ENCODE results near the gene IRX5. TPM values are rescaled to one million over a fixed set of nuclear protein-coding genes. Genes with fewer than 3 reads are reported as not detected.

Gene IRX5
- total RNA-seq, 1 experiment from 2014 or later: 1.5 TPM

- no peaks in the 10 kb centered on the region for H3K36me3 ChIP-seq (replicated peaks; ENCODE audit: control insufficient read depth, insufficient read depth, low read length)
- H3K27me3 ChIP-seq (ENCODE audit: control insufficient read depth, insufficient read depth, low read length): no peaks in the 10 kb centered on the region; the same call in 1 of the 2 replicates
Measured at GRCh38 chr16:54952195-54952594, 21.5 kb downstream of the IRX5 start.

GRCh38 chr16:54953461-54953860 lies 22.8 kb downstream of the IRX5 start:
- no peak overlapping the region for H3K4me3 ChIP-seq (ENCODE audit: insufficient read depth, low read depth, low read length)
- H3K27me3 ChIP-seq (ENCODE audit: control insufficient read depth, insufficient read depth, low read length): no peaks in the 10 kb centered on the region; the same call in 1 of the 2 replicates
- no peak for DNase-seq
- H3K36me3 ChIP-seq (replicated peaks; ENCODE audit: control insufficient read depth, insufficient read depth, low read length): no peaks in the 10 kb centered on the region

More at GRCh38 chr16:54952195-54952594, 21.5 kb downstream of the IRX5 start:
- no peak overlapping the region for H3K4me3 ChIP-seq (ENCODE audit: insufficient read depth, low read depth, low read length)
- DNase-seq: no peak

- H3K27me3 ChIP-seq (ENCODE audit: control insufficient read depth, insufficient read depth, low read length): no peaks in the 10 kb centered on the region; the same call in 1 of the 2 replicates
- no peak overlapping the region for H3K4me3 ChIP-seq (ENCODE audit: insufficient read depth, low read depth, low read length)
- H3K36me3 ChIP-seq (replicated peaks; ENCODE audit: control insufficient read depth, insufficient read depth, low read length): no peaks in the 10 kb centered on the region
- no peak for DNase-seq
Measured at GRCh38 chr16:54954220-54954619, 23.6 kb downstream of the IRX5 start.

- DNase-seq: no peak
- Histone ChIP-seq H3K4me3 (ENCODE audit: insufficient read depth, low read depth, low read length) (no peak overlapping the region), H3K27me3 (ENCODE audit: control insufficient read depth, insufficient read depth, low read length) (no peaks in the 10 kb centered on the region), H3K36me3 (replicated peaks; ENCODE audit: control insufficient read depth, insufficient read depth, low read length) (no peaks in the 10 kb centered on the region)
Measured at GRCh38 chr16:54955757-54956156, 25.1 kb downstream of the IRX5 start.

- Histone ChIP-seq H3K27me3 (ENCODE audit: control insufficient read depth, insufficient read depth, low read length) (no peaks in the 10 kb centered on the region), H3K36me3 (replicated peaks; ENCODE audit: control insufficient read depth, insufficient read depth, low read length) (no peaks in the 10 kb centered on the region), H3K4me3 (ENCODE audit: insufficient read depth, low read depth, low read length) (no peak overlapping the region)
- peak; percentile 57 for DNase-seq
Measured at GRCh38 chr16:54957403-54958166, 26.9 kb downstream of the IRX5 start.

- Histone ChIP-seq H3K27me3 (ENCODE audit: control insufficient read depth, insufficient read depth, low read length) (no peaks in the 10 kb centered on the region), H3K4me3 (ENCODE audit: insufficient read depth, low read depth, low read length) (no peak overlapping the region), H3K36me3 (replicated peaks; ENCODE audit: control insufficient read depth, insufficient read depth, low read length) (no peaks in the 10 kb centered on the region)
- no peak for DNase-seq
Measured at GRCh38 chr16:54962045-54962444, 31.4 kb downstream of the IRX5 start.

GRCh38 chr16:54964239-54964638 lies 33.6 kb downstream of the IRX5 start:
- no peak overlapping the region for H3K4me3 ChIP-seq (ENCODE audit: insufficient read depth, low read depth, low read length)

GRCh38 chr16:54965464-54965863 lies 34.8 kb downstream of the IRX5 start:
- Histone ChIP-seq H3K36me3 (replicated peaks; ENCODE audit: control insufficient read depth, insufficient read depth, low read length) (no peaks in the 10 kb centered on the region), H3K27me3 (ENCODE audit: control insufficient read depth, insufficient read depth, low read length) (no peaks in the 10 kb centered on the region), H3K4me3 (ENCODE audit: insufficient read depth, low read depth, low read length) (no peak overlapping the region)
- no peak for DNase-seq

More at GRCh38 chr16:54964239-54964638, 33.6 kb downstream of the IRX5 start:
- DNase-seq: no peak
- H3K36me3 ChIP-seq (replicated peaks; ENCODE audit: control insufficient read depth, insufficient read depth, low read length): no peaks in the 10 kb centered on the region
- H3K27me3 ChIP-seq (ENCODE audit: control insufficient read depth, insufficient read depth, low read length): no peaks in the 10 kb centered on the region

- no peak overlapping the region for H3K4me3 ChIP-seq (ENCODE audit: insufficient read depth, low read depth, low read length)
- DNase-seq: no peak
- H3K36me3 ChIP-seq (replicated peaks; ENCODE audit: control insufficient read depth, insufficient read depth, low read length): no peaks in the 10 kb centered on the region
- no peaks in the 10 kb centered on the region for H3K27me3 ChIP-seq (ENCODE audit: control insufficient read depth, insufficient read depth, low read length)
Measured at GRCh38 chr16:54968011-54968410, 37.3 kb downstream of the IRX5 start.

GRCh38 chr16:54968784-54969183 lies 38.1 kb downstream of the IRX5 start:
- DNase-seq: no peak
- H3K36me3 ChIP-seq (replicated peaks; ENCODE audit: control insufficient read depth, insufficient read depth, low read length): no peaks in the 10 kb centered on the region
- H3K27me3 ChIP-seq (ENCODE audit: control insufficient read depth, insufficient read depth, low read length): no peaks in the 10 kb centered on the region
- no peak overlapping the region for H3K4me3 ChIP-seq (ENCODE audit: insufficient read depth, low read depth, low read length)

GRCh38 chr16:54970016-54970415 lies 39.4 kb downstream of the IRX5 start:
- H3K4me3 ChIP-seq (ENCODE audit: insufficient read depth, low read depth, low read length): no peak overlapping the region
- H3K27me3 ChIP-seq (ENCODE audit: control insufficient read depth, insufficient read depth, low read length): no peaks in the 10 kb centered on the region
- DNase-seq: no peak
- no peaks in the 10 kb centered on the region for H3K36me3 ChIP-seq (replicated peaks; ENCODE audit: control insufficient read depth, insufficient read depth, low read length)

- Histone ChIP-seq H3K27me3 (ENCODE audit: control insufficient read depth, insufficient read depth, low read length) (no peaks in the 10 kb centered on the region), H3K36me3 (replicated peaks; ENCODE audit: control insufficient read depth, insufficient read depth, low read length) (no peaks in the 10 kb centered on the region), H3K4me3 (ENCODE audit: insufficient read depth, low read depth, low read length) (no peak overlapping the region)
- DNase-seq: no peak
Measured at GRCh38 chr16:54974367-54974766, 43.7 kb downstream of the IRX5 start.

GRCh38 chr16:54976651-54977200 lies 46.1 kb downstream of the IRX5 start:
- no peaks in the 10 kb centered on the region for H3K27me3 ChIP-seq (ENCODE audit: control insufficient read depth, insufficient read depth, low read length)
- DNase-seq: no peak

GRCh38 chr16:54977211-54977610 lies 46.5 kb downstream of the IRX5 start:
- no peak for DNase-seq
- no peaks in the 10 kb centered on the region for H3K36me3 ChIP-seq (replicated peaks; ENCODE audit: control insufficient read depth, insufficient read depth, low read length)
- H3K4me3 ChIP-seq (ENCODE audit: insufficient read depth, low read depth, low read length): no peak overlapping the region
- no peaks in the 10 kb centered on the region for H3K27me3 ChIP-seq (ENCODE audit: control insufficient read depth, insufficient read depth, low read length)

More at GRCh38 chr16:54976651-54977200, 46.1 kb downstream of the IRX5 start:
- no peak overlapping the region for H3K4me3 ChIP-seq (ENCODE audit: insufficient read depth, low read depth, low read length)
- H3K36me3 ChIP-seq (replicated peaks; ENCODE audit: control insufficient read depth, insufficient read depth, low read length): no peaks in the 10 kb centered on the region

GRCh38 chr16:54980821-54981220 lies 50.2 kb downstream of the IRX5 start:
- no peaks in the 10 kb centered on the region for H3K36me3 ChIP-seq (replicated peaks; ENCODE audit: control insufficient read depth, insufficient read depth, low read length)
- DNase-seq: no peak
- no peak overlapping the region for H3K4me3 ChIP-seq (ENCODE audit: insufficient read depth, low read depth, low read length)
- H3K27me3 ChIP-seq (ENCODE audit: control insufficient read depth, insufficient read depth, low read length): no peaks in the 10 kb centered on the region

Measured in H7 (cell line).